SK-N-MC (cell line): ENCODE data around the gene CCDC134.
A peak's percentile ranks its signal among the peaks of the same experiment; 100 is the strongest.
"Not testable (repeated sequence)": the region's sequence is repeated elsewhere in the genome, so short reads cannot be mapped to it uniquely, and the experiment has no call there.

Source experiments
- DNase-seq: peaks from one replicate; pipeline ENCODE4 v3.0.0-alpha.2; 2011; ENCODE audit warnings: low read depth, low spot score
- H3K27ac ChIP-seq: fragments of 200-600 bp; sonication (generic); 2 replicates; pipeline ENCODE4 v1.5.1; 2016; ENCODE audit warnings: mixed run types
- H3K36me3 ChIP-seq: fragments of 200-600 bp; sonication (generic); 2 replicates; pipeline ENCODE4 v1.6.1; 2017; ENCODE audit warnings: antibody characterized with exemption, low read length, mixed read lengths; ENCODE audit not compliant: insufficient read depth
- H3K4me3 ChIP-seq: fragments of 200-600 bp; sonication (generic); 2 replicates; pipeline ENCODE4 v1.5.1; 2016
- H3K9ac ChIP-seq: fragments of 200-600 bp; sonication (generic); 2 replicates; pipeline ENCODE4 v1.8.0; 2017; ENCODE audit warnings: mixed run types, mixed read lengths; ENCODE audit not compliant: insufficient read length
- H3K9me3 ChIP-seq: fragments of 200-600 bp; sonication (generic); 2 replicates; pipeline ENCODE4 v1.6.1; 2017; ENCODE audit warnings: low read depth, mild to moderate bottlenecking, antibody characterized with exemption, low read length, moderate library complexity, mixed read lengths
- EZH2 ChIP-seq: fragments of 200-600 bp; sonication (generic); IDR thresholded peaks from one replicate; pipeline ENCODE4 v1.6.1; 2017; ENCODE audit warnings: antibody characterized with exemption
- FOXP2 ChIP-seq: optimal IDR thresholded peaks from 2 replicates; pipeline ENCODE3; 2011; ENCODE audit warnings: mild to moderate bottlenecking, moderate library complexity; ENCODE audit not compliant: insufficient read depth; ENCODE audit errors: extremely low read length, control extremely low read depth
- POLR2AphosphoS5 ChIP-seq: IDR thresholded peaks from 2 replicates; pipeline ENCODE4 v1.6.1; 2012; ENCODE audit warnings: mild to moderate bottlenecking, low read depth, low read length, borderline replicate concordance

Gene CCDC134

GRCh38 chr22:41848468-41848867 lies 48.0 kb downstream of the CCDC134 start:
- Histone ChIP-seq H3K9ac (no peak overlapping the region), H3K9me3 (no peaks in the 10 kb centered on the region), H3K4me3 (no peak overlapping the region), H3K36me3 (peaks cover 34% of the 10 kb centered on the region), H3K27ac (no peak overlapping the region)
- no peak for DNase-seq
- TF ChIP-seq EZH2 (no peak), FOXP2 (no peak), POLR2AphosphoS5 (no peak)

- Histone ChIP-seq H3K36me3 (peaks cover 17% of the 10 kb centered on the region), H3K27ac (peak overlapping the region; percentile 42; the same call in 1 of the 2 replicates), H3K9ac (no peak overlapping the region), H3K4me3 (no peak overlapping the region), H3K9me3 (no peaks in the 10 kb centered on the region)
- no peak for DNase-seq
- TF ChIP-seq FOXP2 (no peak), EZH2 (no peak), POLR2AphosphoS5 (no peak)
Measured at GRCh38 chr22:41856469-41856868, 56.0 kb downstream of the CCDC134 start.

GRCh38 chr22:41857155-41857859 lies 56.8 kb downstream of the CCDC134 start:
- no peak for DNase-seq

GRCh38 chr22:41857860-41858199 lies 57.4 kb downstream of the CCDC134 start:
- no peak overlapping the region for H3K9ac ChIP-seq
- no peak for DNase-seq
- H3K36me3 ChIP-seq, result peaks cover 17% of the 10 kb centered on the region
- H3K27ac ChIP-seq, result no peak overlapping the region
- no peak overlapping the region for H3K4me3 ChIP-seq
- TF ChIP-seq POLR2AphosphoS5 (no peak), EZH2 (no peak), FOXP2 (no peak)
- H3K9me3 ChIP-seq, result no peaks in the 10 kb centered on the region

More at GRCh38 chr22:41857155-41857859, 56.8 kb downstream of the CCDC134 start:
- Histone ChIP-seq H3K9ac (no peak overlapping the region), H3K4me3 (no peak overlapping the region), H3K9me3 (no peaks in the 10 kb centered on the region), H3K36me3 (peaks cover 17% of the 10 kb centered on the region), H3K27ac (no peak overlapping the region)
- no peak for TF ChIP-seq FOXP2
- TF ChIP-seq EZH2, result no peak
- TF ChIP-seq POLR2AphosphoS5, result no peak

- TF ChIP-seq EZH2, result no peak
- TF ChIP-seq POLR2AphosphoS5, result no peak
- no peak for TF ChIP-seq FOXP2
- no peak for DNase-seq
- H3K27ac ChIP-seq, result peak overlapping the region; percentile 56
- no peaks in the 10 kb centered on the region for H3K9me3 ChIP-seq
- peaks cover 35% of the 10 kb centered on the region for H3K36me3 ChIP-seq
- no peak overlapping the region for H3K4me3 ChIP-seq
- no peak overlapping the region for H3K9ac ChIP-seq
Measured at GRCh38 chr22:41862160-41862529, 61.7 kb downstream of the CCDC134 start.

- no peak overlapping the region for H3K4me3 ChIP-seq
- H3K36me3 ChIP-seq, result peaks cover 36% of the 10 kb centered on the region
- H3K9me3 ChIP-seq, result no peaks in the 10 kb centered on the region
- TF ChIP-seq EZH2, result no peak
- no peak for TF ChIP-seq POLR2AphosphoS5
- no peak for TF ChIP-seq FOXP2
- DNase-seq, result no peak
- no peak overlapping the region for H3K9ac ChIP-seq
- H3K27ac ChIP-seq, result peak overlapping the region; percentile 56; the same call in 1 of the 2 replicates
Measured at GRCh38 chr22:41862530-41863266, 62.2 kb downstream of the CCDC134 start.

- DNase-seq, result no peak
- H3K36me3 ChIP-seq, result peaks cover 37% of the 10 kb centered on the region
- no peaks in the 10 kb centered on the region for H3K9me3 ChIP-seq
- no peak overlapping the region for H3K27ac ChIP-seq
- H3K4me3 ChIP-seq, result no peak overlapping the region
- H3K9ac ChIP-seq, result no peak overlapping the region
- TF ChIP-seq EZH2 (no peak), FOXP2 (no peak), POLR2AphosphoS5 (no peak)
Measured at GRCh38 chr22:41863472-41863871, 63.0 kb downstream of the CCDC134 start.

GRCh38 chr22:41868556-41868955 lies 68.1 kb downstream of the CCDC134 start:
- Histone ChIP-seq H3K9me3 (no peaks in the 10 kb centered on the region), H3K9ac (no peak overlapping the region), H3K36me3 (peaks cover 76% of the 10 kb centered on the region), H3K4me3 (no peak overlapping the region), H3K27ac (no peak overlapping the region)
- no peak for DNase-seq
- no peak for TF ChIP-seq FOXP2
- TF ChIP-seq EZH2, result no peak
- TF ChIP-seq POLR2AphosphoS5, result no peak

GRCh38 chr22:41870081-41870480 lies 69.6 kb downstream of the CCDC134 start:
- DNase-seq, H3K9ac ChIP-seq, H3K27ac ChIP-seq, H3K4me3 ChIP-seq, H3K9me3 ChIP-seq: not testable (repeated sequence)
- peaks cover 91% of the 10 kb centered on the region for H3K36me3 ChIP-seq
